ENCODE data around the gene SULT1E1. TPM values are rescaled to one million over a fixed set of nuclear protein-coding genes. Genes with fewer than 3 reads are reported as not detected.

The SULT1E1 gene
- total RNA-seq, 1 donor = not detected

Other genes starting within 250 kb of the SULT1E1 start
- not detected for gene UGT2A2, start 220.5 kb downstream of the SULT1E1 start, total RNA-seq
- not detected for gene UGT2A1, start 206.9 kb downstream of the SULT1E1 start, total RNA-seq
- 8.1 TPM for gene SULT1B1, start 99.5 kb downstream of the SULT1E1 start, total RNA-seq
- not detected for gene CSN1S1, start 70.9 kb upstream of the SULT1E1 start, total RNA-seq
- not detected for gene CSN2, start 105.6 kb upstream of the SULT1E1 start, total RNA-seq
- gene STATH, start 135.8 kb upstream of the SULT1E1 start, total RNA-seq = not detected
- gene HTN3, start 168.3 kb upstream of the SULT1E1 start, total RNA-seq = not detected
- not detected for gene HTN1, start 190.3 kb upstream of the SULT1E1 start, total RNA-seq